GM10248 (cell line): Measurements from ENCODE around the gene C16orf74.

Experiments used
- CTCF ChIA-PET: fragments of 300-600 bp; sonication (Branson Sonifier 250); formaldehyde crosslinking; extraction: SDS; loops from one replicate; lab custom pipeline; 2021; ENCODE audit warnings: antibody characterized with exemption; lab: Yijun Ruan, JAX
- POLR2A ChIA-PET: fragments of 350-650 bp; sonication (Branson Sonifier 250); formaldehyde crosslinking; extraction: SDS; loops from one replicate; lab custom pipeline; 2020; ENCODE audit warnings: antibody characterized with exemption; lab: Yijun Ruan, JAX
- DNase-seq: peaks from one replicate; pipeline ENCODE4 v3.0.0; 2012; ENCODE audit errors: extremely low spot score
- CTCF ChIP-seq: IDR thresholded peaks from 2 replicates; pipeline ENCODE4 v1.5.1; 2012; ENCODE audit warnings: mild to moderate bottlenecking, low read depth; ENCODE audit errors: extremely low read depth, missing control alignments, control extremely low read depth

C16orf74 gene

GRCh38 chr16:85688586-85689284 is 62.2 kb downstream of the C16orf74 start, which contains the start of gene GINS2:
GINS2 (minus strand) TSS chr16:85688954; CDS start chr16:85688898, 56 bp downstream.
- ChIA-PET CTCF (interaction anchor here (1.4 to 2.7 kb wide), 7 partner anchors 13 to 79 kb away, joined by 3 to 14 read pairs (median 4); no protein-coding TSS in a partner anchor), POLR2A (no interaction called here)
- peak; percentile 100 for DNase-seq
- TF ChIP-seq CTCF, result no peak

GRCh38 chr16:85687651-85688471 is 63.0 kb downstream of the C16orf74 start:
- DNase-seq, result no peak
- CTCF ChIA-PET, result interaction anchor here (0.9 to 2.7 kb wide), 3 partner anchors 31 to 80 kb away, joined by 3 to 14 read pairs (median 3); no protein-coding TSS in a partner anchor
- no peak for TF ChIP-seq CTCF
- POLR2A ChIA-PET, result no interaction called here

- no peak for DNase-seq
- ChIA-PET POLR2A (no interaction called here), CTCF (interaction anchor here (0.9 to 6.0 kb wide), 4 partner anchors 23 to 831 kb away, joined by 3 to 28 read pairs (median 4); no protein-coding TSS in a partner anchor)
- no peak for TF ChIP-seq CTCF
Observed at GRCh38 chr16:85686912-85687591, 63.8 kb downstream of the C16orf74 start.

GRCh38 chr16:85685251-85685650 is 65.6 kb downstream of the C16orf74 start:
- no peak for TF ChIP-seq CTCF
- DNase-seq, result no peak
- CTCF ChIA-PET, result interaction anchor here (0.9 to 6.0 kb wide), 7 partner anchors 10 to 70 kb away, joined by 3 to 28 read pairs (median 4); no protein-coding TSS in a partner anchor
- POLR2A ChIA-PET, result interaction anchor here (0.6 kb wide), 1 partner anchor 19 kb away, joined by 4 read pairs; no protein-coding TSS in a partner anchor

- TF ChIP-seq CTCF, result no peak
- ChIA-PET CTCF (interaction anchor here (0.9 to 6.0 kb wide), 6 partner anchors 9 to 944 kb away, joined by 3 to 28 read pairs (median 4); no protein-coding TSS in a partner anchor), POLR2A (no interaction called here)
- DNase-seq, result no peak
Observed at GRCh38 chr16:85683363-85683762, 67.5 kb downstream of the C16orf74 start.
